Diencephalon (tissue), 1 donor: Measurements from ENCODE around the gene OR4F15. TPM values are rescaled to one million over a fixed set of nuclear protein-coding genes. Genes with fewer than 3 reads are reported as not detected.

ENCODE experiments used
- small RNA-seq: library from RNA; depleted of rRNA; stranded (forward); fragments of <200 nt; gene quantifications from one replicate; pipeline ENCODE3, GENCODE V24; 2014
- total RNA-seq: library from RNA; depleted of rRNA; stranded (reverse); fragments of >200 nt; gene quantifications from one replicate; pipeline ENCODE4 v1.2.3, GENCODE V29; 2014

The OR4F15 gene, protein sequence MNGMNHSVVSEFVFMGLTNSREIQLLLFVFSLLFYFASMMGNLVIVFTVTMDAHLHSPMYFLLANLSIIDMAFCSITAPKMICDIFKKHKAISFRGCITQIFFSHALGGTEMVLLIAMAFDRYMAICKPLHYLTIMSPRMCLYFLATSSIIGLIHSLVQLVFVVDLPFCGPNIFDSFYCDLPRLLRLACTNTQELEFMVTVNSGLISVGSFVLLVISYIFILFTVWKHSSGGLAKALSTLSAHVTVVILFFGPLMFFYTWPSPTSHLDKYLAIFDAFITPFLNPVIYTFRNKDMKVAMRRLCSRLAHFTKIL
- not detected for total RNA-seq

DNA sequence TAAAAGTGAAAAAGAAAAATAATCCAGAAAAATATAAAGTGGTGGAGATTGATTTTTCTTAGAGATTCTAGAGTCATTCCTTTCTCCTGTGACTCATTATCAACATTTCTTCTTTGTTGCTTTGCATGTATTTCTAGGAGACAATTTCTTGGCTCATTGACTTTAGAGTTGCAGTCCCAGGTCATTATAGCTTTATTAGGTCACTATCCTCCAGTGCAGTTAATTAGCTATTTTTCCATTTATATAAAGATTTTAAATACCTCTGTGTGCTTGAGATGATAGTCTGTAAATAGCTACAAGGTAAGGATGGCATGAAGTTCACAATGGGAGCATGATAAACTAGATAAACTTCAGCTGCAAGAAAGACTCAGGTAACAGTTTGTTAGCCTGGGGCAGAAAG is at the start of gene OR4F15:
Gene OR4F15, plus strand, starts transcription at position 301 of the 400 bp plus-strand sequence. CDS start 5,985 bp downstream, outside the sequence.

DNA sequence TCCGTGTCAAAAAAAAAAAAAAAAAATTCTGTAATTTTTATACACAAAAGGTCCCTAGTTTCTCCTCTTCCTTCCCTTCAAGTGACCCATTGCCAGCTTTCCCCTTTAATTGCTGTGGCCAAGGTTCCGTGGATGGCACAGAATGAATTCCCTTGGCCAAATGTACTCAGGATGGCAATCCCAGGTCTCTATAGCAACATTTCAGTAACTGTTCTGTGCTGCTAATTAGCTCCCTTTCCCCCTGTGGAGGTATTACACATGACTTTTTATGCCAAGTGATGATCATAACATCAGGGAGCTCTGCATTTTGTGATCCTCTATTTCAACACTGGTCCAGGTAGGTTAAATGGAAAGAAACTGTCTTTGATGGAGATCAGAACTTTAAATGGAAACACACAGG is 8.8 kb upstream of the OR4F15 start, which contains the start of gene OR4F6:
Gene OR4F6, plus strand, starts transcription at position 301 of the 400 bp plus-strand sequence. CDS start 2,211 bp downstream, outside the sequence.

Small RNAs within 50 kb of the gene (small RNA-seq; reads per million reads assigned to genes)
- not detected for gene RN7SL209P

Other genes with a start within 250 kb of the OR4F15 start
- gene TM2D3, start 159.8 kb upstream of the OR4F15 start, total RNA-seq, result 103 TPM
- 29.8 TPM for gene TARS3, start 87.7 kb upstream of the OR4F15 start, total RNA-seq
- 0.23 TPM for gene OR4F6, start 8.7 kb upstream of the OR4F15 start, total RNA-seq